Cerebellar nuclear complex (tissue), 1 donor: Measurements from ENCODE around the gene ISG20L2.

Source experiments
- DNase-seq, 2 experiments: peaks; one replicate each; lab custom pipeline; 2025; lab: John Stamatoyannopoulos, UW

ISG20L2 gene

DNA sequence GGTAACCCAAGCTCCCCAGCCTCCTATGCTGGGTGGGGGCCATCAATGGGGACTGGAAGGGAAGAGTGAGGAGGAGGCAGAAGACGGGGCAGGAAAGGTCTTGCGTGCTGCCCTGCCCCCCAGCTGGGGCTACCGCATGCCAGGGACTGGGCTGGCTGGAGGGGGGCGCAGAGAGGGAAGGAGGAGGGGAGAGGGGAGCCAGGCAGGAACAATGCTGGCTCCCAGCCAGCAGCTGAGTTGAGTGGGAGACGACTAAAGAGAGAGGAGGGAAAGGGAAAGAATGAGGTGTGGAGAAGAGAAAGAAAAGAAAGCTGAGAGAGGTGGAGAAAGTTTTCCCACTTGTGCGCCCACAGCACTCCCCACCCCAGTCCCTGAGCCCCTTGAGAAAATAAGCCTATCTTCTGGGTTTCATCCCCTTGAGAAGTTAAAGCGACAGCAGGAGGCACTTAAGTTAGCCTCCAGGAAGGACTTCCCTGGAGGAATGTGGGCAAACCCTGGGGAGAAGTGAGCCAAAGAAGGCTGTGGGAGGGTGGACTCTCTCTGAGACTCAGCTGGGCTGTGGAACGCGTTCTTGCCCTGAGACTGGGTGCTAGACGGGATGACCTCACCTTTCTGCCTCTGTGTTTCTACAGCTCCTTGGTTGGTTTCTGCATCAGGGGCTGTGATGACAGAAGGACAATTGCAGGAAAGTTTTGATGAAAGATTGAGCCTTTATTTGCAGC, 38.5 kb downstream of the ISG20L2 start:
- DNase-seq: no peak

DNA sequence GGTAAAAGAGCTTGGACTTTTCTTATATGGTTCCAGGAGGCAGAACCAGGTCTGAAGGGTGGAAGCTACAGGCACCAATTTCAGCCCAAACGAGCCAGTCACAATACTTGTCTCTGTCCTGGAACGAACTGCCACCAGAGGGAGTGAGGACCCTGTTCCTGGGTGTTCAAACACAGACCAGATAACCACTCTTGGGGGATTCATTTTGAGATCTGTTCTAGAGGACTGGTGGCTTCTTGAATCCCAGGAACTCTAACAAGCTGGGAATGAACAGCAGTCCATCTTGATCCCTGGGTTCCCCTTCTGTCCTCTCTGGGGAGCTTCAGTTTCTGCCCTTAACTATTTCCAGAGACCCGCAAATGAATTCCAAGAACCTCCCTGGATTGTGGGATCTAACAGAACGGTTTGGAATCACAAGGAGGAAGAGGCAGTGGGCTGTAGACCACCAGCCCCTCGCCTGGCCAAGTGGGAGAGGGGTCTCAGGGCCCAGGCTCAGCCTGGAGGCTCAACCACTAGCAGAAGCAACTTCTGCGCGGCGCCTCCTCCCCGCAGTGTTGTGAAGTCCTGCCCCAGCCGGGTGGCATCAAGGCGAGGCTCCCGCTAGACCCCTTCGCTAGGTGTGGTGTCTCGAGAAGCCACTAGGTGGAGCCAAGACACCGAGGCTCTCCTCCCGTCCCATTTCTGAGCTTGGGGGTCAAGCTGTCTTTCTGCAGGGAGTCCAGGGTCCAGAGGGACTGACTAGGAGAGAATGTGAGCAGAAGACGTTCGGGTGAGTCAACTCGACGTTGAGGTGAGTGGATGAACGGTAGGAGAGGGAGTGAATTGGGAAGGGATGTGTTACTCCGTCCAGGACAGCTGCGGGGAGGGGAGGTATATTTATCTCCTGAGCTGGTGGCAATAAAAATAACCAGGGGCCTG, 39.3 kb downstream of the ISG20L2 start:
- peak in 1 of 2 experiments; percentile 46 for DNase-seq

DNA sequence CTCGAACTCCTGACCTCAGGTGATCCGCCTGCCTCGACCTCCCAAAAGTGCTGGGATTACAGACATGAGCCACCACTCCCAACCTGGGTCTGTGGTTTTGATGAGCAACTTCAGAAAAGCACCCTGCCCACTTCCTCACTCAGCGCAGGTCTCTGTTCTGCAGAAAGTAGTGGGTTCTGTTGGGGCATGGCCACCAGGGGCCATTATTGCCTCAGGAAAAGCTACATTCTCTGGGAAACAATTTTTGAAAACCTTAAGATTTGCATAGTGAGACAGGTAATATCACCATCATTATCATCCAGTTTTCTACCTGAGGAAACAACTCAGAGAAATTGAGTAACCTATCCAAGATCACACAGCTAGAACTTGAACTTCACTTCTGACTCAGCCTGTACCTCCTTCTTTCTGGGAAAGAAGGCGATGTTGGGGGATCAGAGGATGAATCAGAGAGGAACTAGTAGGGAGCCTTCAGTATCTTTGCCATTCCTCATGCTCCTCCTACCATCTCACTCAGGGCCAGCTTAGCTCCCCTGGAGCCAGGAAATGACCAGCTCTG, 44.3 kb downstream of the ISG20L2 start:
- no peak for DNase-seq

DNA sequence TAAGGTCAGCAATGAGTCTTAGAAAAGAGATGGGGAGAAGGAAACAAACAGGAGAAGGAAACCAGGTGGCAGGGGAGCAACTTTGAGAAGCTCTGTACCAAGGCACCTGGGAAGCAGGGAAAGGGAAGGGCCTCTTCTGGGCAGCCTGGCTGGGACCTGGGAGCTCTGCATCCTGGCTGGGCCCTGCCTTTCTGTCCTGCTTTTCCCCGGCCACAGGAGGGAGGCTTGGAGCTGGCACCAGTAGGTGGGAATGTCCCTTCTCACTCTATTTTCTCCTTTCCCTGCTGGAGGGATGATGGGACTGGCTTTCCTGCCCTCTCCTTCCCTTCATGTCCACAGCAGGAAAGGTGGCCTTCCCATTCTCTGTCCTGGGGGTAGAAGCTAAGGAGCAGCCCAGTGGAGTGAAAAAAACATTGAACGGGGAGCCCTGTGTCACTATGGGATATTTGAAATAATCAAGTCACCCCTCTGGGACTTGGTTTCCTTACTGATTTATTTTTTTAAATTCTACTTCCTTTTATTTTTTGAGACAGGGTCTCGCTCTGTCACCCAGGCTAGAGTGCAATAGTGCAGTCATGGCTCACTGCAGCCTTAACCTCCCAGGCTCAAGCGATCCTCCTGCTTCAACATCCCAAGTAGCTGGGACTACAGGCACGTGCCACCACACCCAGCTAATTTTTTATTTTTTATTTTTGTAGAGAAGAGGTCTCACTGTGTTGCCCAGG, 46.2 kb downstream of the ISG20L2 start:
- DNase-seq: no peak

DNA sequence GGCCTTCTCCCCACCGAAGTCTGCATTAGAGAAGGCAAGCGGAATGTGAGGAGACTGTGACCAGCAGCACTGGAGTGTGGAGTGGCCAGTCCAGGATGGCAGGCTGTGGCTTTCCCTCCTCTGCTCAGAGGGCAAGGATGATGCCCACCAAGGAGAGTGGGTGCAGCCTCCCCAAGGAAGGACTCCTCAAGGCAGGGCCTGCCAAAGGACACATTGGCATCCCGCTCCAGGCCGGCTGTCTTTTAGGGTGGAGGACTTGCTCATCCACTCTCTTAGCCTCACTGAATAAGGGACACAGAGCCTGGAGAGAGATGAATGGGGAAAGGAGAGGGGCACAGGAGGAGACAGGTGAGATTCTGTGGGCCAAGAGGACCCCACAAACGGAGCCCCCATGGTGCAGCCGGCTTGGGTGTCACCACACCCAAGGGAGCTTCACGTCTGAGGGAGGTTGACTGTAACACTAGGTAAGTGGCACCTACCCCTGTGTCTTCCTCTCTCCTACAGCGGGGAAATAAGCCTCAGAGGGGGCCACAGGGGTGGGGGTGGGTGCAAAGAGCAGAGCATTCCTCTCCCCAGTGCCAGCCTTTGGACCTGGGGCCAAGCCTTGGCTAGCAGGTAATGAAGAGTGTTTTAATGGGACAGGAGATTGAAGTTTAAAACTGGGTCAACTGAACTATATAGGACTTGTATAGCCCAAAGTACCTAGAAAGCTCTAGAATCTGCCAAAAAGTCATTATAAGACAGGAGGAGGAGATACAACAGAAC, 47.2 kb downstream of the ISG20L2 start:
- DNase-seq: no peak

DNA sequence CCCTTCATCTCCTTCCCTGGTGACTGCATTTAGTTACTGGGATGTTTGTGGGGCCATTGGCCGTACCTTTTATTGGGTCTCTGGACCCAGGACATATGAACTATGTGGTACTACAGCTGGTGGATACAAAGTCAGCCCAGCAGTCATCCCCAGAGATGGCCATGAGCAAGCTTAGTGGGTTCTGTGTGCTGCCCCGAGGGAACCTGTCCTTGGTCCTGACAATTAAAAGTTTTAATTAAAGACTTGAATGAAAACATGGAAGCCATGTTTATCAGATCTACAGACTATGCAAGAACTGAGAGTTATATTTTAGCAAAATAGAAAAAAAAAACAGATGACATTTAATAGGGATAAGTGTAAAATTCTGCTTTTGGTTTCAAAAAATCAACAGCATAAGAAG, 48.5 kb downstream of the ISG20L2 start:
- no peak for DNase-seq

DNA sequence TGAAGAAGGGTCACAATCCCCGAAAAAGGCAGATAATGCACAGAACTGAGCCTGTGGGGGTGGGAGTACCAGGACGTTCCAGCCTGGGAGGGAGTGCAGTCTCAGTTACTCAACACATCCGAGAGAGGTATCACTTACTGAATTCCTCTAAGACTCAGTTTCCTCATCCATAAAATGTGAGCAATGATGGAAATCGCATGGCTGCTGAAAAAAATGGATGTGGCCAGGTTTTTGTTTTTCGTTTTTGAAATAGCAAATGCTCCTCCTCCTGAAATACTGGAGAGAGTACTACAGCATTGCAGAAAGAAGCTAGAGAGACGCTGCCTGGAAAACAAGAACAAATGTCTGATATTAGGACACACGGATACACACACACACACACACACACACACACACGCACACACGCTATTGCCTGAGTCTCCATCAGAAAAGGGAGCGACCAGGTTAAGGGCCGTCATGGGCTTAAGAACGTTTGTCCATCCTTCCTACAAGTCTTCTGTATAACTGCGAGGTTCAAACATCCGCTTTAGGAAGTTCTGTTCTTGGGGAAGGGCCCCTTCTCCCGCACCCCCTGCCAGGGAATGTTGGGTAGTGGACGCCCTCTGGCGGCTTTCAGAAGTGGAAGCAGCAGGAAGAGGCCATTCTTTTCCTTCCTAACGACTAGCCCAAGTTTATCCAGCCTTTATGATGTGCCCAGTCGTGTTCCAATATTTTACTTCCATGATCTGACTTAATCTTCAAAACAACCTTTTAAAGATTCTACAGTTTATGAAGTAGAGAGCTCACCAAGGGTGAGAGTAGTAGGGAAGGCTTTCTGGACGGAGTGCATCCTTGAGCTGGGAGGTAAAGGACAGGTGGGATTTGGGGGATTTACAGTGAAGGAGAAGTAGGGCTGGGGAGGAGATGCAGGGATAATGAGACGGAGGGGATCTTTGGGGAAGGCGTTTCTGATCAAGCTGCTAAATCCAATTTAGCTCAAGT, 50.7 kb downstream of the ISG20L2 start:
- no peak for DNase-seq

DNA sequence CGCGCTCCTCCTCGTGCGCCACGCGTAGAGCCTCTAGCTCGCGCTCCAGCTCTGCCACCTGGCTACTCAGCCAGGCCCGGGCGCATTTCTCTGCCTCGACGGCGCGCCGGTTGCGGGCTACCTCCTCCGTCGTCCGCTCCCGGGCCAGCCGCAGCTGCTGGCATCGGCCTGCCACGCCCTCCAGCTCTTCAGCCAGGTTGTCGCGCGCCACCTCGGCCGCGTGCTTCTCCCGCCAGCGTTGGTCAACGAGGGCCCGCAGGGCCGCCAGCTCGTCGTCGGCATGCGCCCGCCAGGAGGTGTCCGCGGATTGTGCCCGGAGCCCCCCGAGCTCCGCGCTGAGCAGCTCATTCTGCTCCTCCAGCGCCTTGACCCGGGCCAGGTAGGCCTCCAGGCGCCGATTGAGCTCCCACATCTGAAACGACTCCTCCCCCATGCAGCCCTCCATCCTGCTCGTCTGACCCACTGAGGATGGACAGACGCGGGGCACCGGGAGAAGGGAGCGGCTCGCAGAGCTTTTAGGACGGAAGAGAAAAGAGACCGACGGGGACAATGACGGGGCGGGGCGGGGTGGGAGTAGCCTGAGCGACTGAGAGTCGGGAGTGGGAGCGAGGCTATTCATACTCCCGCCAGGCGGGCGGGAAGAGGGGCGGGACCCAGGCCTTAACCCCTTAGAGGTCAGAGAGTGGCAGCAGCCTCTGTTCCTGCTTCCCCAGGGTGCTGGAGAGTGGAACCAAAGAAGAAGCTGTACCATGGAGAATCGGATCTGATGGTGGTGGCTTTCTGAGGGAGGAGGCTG, 51.5 kb downstream of the ISG20L2 start, which contains the start of gene NES:
Gene NES (minus strand): TSS at position 588 of the 796 bp plus-strand sequence. CDS start 143 bp downstream, at position 445.
- no peak for DNase-seq

DNA sequence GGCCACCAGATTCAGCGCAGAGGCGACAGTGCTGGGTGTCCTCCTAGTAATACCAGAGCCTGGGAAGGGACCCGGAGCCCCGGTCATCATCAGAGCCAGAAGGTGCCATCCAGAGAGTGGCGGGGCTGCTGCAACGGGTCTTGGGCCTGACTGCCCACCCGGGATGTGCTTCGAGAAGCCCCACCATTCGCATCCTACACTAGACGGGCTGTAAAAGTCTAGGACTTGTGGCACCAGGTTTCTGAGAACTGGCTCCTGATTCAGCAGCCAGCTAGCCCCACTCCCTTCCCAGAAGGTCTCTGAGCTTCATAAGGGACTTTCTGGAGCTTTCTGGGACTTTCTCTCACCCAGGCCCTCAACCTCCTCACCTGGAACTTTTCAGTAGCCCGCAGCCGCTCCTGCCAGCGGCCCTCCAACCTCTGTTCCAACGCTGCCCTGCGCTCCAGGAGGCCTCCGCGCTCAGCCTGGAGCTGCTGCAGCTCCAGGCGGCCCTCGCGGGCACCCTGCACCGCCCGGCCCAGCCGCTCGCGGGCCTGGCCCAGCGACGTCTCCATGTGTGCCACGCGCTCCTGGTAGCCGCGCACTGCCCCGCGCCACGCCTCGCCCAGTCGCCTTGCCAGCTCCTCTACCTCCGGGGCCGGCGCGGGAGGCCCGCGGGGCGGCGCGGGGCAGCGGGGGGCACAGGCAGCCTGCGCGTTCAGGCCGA, 52.3 kb downstream of the ISG20L2 start:
- no peak for DNase-seq

DNA sequence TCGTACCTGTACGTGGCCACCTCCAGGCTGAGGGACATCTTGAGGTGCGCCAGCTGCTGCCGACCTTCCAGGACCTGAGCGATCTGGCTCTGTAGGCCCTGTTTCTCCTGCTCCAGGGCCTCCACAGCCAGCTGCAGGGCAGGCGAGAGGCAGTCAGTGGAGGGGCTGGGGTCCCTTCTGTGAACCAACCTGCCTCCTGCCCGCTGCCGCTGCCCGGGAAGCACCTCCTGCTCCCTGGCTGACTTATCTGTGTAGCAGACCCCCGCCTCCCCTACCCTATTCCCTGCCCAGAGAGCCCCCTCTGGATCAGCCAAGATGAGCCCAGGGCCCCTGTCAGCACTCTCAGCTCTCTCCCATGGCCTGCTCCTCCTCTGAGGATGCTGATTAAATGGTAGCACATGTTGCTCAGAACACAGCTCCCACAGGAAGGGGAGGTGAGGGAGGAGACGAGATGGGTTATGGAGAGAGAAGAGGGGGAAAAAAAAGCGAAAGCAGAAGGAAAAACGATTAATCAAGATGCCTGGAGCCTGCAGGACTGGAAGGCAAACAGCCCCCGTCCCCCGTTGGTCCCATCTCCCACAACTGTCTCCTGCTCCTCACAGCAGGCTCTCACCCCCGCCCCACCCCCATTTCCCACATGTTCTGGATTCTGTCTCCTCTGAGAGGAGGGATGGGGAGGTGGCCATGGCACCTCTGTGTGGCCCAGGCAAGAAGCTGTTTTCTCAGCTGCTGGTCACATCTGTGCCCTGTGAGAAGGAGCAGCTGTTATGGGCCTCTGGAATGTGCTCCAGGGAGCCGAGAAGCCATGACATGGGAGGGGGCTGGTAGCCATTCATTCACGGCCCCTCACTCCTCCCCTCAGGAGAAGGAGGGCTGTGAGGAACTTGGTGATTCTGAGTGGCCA, 53.1 kb downstream of the ISG20L2 start:
- DNase-seq: no peak

DNA sequence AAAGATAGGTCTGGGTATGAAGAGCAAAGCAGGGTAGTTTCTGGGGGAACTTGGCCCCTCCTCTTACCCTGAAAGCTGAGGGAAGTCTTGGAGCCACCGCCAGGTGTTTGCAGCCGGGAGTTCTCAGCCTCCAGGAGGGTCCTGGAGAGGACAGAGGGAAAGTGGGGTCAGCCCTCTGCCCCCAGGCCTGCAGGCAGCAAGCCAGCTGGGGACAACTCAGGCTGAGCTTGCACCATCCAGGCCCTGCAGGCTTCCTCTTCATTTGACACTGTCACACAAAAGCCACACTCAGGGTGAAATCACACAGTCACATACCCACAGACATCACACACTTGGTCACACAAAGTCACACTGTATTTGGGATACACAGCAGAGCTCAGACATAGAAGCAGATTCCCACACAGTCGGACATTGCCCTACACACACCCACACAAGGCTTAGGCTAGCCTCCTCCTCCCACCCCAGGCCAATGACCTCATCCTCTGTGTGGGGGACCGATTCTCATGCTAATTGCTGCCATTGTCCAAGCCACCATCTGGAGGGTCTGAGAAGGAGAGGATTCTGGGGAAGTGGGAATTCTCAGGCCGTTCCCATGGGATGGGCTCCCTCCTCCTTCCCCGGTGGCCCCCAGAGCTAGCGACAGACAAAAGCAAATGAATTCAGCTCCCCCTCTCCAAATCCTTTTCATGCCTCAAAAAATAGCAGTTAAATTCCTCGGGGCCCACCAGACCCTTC, 55.0 kb downstream of the ISG20L2 start:
- DNase-seq: no peak
